Hepatocyte (in vitro differentiated cells): Measurements from ENCODE around the gene SLAMF8.

ENCODE experiments used
- CTCF ChIP-seq: fragments of 200-600 bp; sonication (generic); IDR thresholded peaks from 2 replicates; pipeline ENCODE4 v1.5.1; 2016; ENCODE audit warnings: antibody characterized with exemption, mild to moderate bottlenecking; ENCODE audit not compliant: poor library complexity
- EZH2 ChIP-seq: fragments of 200-600 bp; sonication (generic); IDR thresholded peaks from 2 replicates; pipeline ENCODE4 v1.6.1; 2016; ENCODE audit warnings: antibody characterized with exemption, mild to moderate bottlenecking, borderline replicate concordance

GRCh38 chr1:159799446-159799985 is 27.2 kb upstream of the SLAMF8 start:
- TF ChIP-seq CTCF (no peak), EZH2 (no peak)
